Activated CD4-positive, alpha-beta T cell treated with anti-CD3 and anti-CD28 coated beads, Interleukin-2, amount 50 U/mL, for 1 hour (primary cell): ENCODE results near the gene HMGB2.
A peak's percentile ranks its signal among the peaks of the same experiment; 100 is the strongest.

ENCODE experiments used
- DNase-seq: peaks from one replicate; pipeline ENCODE4 v3.0.0-alpha.2; 2020

The HMGB2 gene

DNA sequence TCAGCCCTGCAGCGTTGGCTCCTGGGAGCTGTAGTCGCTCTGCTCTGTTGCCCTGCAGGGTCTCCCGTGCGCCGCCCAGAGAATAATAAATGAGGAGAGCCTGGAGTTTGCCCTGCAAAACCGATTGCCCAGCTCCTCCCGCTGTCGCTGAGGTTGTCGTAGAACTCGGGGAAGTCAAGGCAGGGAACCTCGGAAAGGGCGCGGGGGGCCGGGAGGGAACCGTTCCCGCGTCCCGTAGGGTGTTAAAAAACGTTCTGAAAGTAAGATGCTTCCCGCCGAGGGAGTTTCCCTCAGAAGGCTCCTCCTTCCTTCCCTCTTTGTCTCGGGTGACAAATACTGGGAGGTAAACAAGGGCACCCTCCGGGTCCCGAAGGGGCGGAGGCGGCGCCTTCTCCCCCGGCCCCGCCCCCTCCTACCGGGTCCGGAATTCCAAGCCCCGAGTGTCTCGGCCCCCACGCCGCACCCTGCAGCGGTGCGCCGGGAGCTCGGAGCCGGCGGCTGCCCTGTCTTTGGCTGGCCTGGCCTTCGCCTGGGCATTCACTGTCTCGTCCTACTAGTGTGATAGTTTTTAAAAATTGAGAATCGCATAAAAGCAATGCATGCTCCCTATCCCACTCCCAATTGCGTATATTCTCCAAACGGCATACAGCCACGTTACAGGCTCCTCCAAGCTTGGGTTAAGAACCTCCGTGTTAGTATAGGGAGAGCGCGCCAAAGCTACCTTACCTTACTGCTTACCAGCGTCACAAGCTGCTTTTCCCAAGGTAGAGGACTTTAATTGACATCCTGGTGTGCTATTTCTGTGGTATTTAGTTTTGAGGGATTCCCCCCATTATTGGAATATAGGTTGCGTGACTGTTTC, 964 bp upstream of the HMGB2 start:
- DNase-seq = no peak

DNA sequence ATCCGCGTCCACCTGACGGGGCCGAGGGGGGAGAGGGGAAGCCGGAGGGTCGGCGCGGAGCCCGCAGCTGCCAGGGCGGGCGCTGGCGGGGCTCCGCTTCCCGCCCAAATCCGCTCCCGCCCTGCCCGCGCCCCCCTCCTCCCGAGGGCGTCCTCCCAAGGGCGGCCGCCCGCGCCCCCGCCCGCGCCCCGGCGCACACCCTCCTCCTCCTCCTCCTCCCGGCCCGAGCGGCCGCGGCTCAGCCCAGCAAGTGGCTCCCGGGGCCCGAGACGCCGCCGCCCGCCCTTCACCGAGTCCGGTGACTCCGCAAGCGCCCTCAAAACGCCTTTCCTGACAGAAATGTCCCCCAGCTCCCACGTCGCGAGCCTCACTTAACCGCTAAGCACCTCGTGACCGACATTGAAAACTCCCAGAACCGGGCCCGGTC, 487 bp downstream of the HMGB2 start:
- DNase-seq = peak; percentile 29

DNA sequence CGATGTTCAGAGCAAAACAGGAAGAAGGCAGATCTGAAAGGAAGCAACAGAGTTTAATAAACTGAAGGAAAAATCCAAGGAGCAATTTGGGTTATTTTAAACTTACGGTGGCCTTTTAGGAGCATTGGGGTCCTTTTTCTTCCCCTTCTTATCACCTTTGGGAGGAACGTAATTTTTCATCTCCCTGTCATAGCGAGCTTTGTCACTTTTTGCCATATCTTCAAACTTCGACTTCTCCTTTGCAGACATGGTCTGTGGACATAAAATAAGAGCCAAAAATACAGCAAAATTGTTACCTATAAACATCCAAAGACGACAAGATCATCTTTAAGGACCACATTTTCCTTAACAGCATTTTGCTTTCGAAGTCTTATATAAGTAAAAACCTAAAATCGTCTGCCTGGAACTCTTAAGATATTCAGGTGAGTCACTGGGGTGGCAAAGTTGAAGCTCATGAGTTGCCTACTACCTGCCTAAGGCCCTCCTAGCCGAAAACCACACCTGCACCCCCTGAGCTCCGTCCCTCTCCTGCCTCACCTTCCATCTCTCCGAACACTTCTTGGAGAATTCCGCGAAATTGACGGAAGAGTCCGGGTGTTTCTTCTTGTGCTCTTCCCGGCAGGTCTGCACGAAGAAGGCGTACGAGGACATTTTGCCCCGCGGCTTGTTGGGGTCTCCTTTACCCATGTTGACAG, 1.0 kb downstream of the HMGB2 start:
- DNase-seq = no peak

DNA sequence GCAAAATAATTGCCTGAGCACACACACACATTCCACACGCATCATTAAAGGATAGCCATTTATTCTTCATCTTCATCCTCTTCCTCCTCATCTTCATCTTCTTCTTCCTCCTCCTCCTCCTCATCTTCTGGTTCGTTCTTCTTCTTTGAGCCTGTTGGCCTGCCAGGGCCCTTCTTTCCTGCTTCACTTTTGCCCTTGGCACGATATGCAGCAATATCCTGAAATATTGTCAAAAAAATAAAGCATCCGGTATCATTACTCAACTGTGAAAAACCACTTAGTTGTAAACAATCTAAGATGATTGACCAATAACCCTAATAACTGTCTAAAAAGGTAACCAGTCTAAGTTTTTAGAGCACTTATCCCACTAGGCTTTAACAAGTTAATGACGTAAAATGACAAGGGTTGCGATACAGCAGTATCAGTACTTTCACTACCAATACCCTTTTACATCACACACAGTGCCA, 2.1 kb downstream of the HMGB2 start:
- no peak for DNase-seq

DNA sequence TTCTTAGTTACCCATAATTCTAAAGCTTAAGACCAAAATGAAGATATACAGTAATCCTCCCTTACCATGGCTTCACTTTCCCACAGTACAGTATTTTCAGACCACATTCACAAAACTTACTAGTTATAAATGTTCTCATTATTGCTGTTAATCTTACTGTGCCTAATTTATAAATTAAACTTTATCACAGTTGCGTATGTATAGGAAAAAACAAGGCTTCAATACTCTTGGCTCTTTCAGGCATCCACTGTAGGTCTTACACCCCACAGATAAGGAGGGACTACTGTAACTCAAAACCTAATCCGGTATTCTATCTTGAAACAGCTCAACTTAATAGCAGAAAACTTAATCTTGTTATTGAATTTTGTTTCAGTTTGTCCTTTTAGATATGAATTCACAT, 3.6 kb downstream of the HMGB2 start:
- no peak for DNase-seq

DNA sequence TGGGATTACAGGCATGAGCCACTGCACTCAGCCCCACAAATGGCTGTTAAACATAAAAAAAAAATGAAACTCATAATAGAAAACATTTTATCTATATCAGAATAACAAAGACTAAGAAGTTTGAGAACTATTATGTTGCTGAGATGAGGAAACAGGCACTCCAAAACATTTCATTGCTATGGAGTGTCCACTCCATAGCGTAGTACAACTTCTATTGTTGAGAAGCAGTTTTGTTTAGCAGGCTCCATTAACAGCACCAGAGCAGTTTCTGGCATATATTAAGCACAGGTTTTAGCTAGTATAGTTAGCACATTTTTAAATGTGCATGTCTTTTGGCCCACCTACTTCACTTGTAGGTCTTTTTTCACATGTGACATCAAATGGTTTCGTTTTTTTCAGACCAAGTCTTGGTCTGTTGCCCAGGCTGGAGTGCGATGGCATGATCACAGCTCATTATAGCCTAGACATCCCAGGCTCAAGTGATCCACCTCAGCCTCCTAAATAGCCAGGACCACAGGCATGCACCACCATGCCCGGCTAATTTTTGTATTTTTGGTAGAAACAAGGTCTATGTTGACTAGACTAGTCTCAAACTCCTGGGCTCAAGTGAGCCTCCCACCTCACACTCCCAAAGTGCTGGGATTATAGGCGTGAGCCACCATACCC, 5.8 kb downstream of the HMGB2 start:
- no peak for DNase-seq

DNA sequence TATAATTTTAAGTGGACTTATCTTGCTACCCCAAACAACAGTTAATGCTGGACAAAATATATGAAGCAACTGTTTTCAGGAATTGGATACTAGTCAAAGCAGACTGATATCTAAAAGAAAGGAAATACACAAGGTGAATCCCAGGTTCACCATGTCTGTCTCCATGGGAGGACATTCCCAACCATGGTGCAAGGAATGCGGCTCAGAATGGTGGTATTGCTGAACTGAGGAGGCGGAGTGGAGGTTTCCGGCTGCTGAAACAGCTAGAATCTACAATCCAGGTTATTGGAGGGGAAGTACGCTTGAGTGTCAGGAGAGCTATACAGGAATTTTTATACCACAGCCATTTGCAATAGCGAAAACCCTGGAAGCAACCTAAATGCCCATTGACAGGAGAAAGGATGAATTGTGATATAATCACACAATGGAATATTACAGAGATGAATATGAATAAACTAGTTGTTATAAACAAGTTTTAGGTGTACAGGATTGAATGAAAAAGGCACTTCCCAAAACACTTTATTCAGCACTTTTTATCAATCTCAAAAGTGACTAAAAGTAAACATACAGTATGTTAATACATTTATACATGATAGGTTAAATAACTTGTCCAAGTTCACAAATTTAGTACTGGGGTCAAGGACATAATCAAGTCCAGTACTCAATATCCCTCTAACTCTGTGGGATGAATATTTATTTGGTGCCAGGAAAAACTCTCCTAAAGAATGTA, 9.0 kb downstream of the HMGB2 start:
- DNase-seq = no peak

DNA sequence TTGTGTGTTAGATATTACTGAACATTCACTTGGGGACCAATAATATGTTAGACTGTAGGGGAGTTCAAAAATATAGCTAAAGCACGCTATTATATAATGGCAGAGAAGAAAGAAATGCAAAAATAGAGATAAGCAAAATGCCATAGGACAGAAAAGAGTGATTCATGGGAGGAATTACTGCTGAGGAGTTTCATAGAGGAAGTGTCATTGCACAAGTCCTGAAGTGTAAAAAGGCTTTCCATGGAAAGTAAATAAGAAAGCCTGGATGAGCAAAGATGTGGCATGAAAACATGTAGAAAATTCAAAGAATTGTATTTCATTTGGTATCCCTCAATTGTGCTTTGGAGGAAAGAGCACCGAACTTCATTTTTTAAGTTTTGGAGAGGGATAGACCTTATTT, 14.5 kb downstream of the HMGB2 start:
- no peak for DNase-seq

DNA sequence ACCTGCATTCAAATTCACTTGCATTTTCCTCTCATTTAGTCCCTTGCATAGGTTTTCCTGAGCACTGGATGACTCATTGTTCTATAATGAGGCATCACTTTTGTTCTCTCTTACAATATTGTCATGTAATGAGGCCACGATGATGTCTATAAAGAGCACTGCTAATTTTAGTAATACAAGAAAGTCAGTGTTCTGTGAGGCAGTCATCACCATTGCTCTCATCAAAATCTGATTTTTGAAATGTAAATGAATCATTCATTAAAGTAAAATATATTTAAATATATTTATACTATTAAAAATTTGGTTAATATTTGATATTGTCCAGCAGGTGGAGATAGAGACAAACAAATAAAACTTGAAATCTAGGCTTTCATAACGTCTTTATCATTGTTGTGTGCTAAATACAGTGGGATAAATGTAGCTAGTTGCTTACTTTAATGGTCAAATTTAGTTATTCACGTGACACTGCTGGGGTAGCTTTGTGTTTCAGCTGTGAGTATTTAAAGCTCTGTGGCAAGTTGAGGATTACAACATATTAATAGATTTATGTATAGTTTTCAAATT, 15.4 kb downstream of the HMGB2 start:
- no peak for DNase-seq

DNA sequence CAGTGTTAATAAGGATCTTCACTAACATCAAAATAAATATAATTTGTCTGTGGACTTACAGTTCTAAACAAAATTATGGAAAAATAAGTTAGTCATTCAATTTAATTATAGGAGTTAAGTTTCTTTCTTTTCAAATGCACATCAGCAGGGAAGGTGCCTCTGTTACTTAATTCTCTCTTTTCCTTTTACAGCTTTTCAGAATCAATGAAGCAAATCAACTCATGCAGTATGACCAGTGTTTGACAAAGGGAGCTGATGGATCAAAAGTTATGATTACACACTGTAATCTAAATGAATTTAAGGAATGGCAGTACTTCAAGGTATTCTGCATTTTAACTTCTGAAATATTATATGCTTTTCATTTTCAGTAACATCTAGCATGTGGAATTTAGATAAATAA, 15.9 kb downstream of the HMGB2 start:
- DNase-seq = no peak

DNA sequence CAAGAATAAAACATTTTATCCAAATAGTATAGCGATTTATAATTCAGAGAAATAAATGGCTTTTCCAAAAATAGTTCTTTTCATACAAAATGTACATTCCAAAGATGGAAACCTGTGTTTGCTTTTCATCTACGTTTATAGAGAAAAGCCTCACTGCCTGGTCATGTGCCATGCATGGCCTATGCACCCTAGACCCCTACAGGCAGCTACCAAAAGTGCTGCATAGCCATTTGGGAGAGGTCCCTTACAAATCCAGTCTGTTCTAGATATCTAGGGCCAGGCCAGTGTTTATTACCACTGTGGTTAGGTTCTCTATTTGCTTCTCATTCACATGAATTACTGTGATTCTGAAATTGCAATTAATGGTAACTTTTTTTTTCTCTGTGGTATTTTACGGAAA, 17.2 kb downstream of the HMGB2 start:
- no peak for DNase-seq

DNA sequence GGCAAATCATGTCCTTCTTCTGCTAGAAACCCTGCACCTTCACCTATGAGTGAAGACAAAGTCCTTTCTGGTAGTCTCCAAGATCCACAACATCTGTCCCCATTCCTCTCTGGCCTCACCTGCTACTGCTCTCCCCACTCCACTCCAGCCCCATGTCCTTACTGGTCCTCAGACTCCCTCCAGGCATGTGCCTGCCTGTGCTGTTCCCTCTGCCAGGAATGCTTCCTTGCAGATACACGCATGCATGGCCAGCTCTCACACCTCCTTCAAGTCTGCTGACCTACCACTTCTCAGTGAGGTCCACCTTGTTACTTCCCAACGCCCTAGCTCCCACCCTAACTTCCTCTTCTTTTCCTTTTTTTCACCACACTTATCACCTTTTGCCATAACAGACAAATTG, 18.1 kb downstream of the HMGB2 start:
- no peak for DNase-seq

DNA sequence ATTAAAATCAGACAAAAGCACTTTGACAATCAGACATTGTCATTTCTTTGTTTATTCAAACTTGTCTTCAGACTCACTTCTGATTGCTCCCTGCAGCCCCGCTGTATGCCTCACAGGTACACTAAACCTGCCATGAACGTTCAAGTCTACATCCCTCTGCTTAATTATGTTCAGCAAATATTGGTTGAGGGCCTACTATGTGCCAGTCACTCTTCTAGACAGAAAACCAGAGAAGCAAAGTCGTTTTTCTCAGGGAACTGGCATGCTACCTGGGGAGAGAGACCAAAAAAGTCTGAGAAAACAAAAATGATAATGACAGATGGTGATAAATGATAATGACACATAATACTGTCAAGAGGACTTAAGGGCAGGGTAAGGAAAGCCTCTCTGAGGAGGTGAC, 19.4 kb downstream of the HMGB2 start:
- DNase-seq = no peak

DNA sequence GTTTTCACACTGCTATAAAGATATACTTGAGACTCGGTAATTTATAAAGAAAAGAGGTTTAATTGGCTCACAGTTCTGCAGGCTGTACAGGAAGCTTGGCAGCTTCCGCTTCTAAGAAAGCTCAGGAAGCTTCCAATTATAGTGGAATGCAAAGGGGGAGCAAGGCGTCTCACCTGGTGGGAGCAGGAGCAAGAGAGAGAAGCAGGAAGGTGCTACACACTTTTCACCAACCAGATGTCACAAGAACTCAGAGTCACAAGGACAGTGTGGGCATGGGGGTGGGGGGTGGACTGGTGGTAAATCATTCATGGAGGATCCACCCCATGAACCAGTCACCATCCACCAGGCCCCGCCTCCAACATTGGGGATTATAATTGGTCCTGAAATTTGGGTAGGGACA, 22.8 kb downstream of the HMGB2 start:
- DNase-seq = no peak

DNA sequence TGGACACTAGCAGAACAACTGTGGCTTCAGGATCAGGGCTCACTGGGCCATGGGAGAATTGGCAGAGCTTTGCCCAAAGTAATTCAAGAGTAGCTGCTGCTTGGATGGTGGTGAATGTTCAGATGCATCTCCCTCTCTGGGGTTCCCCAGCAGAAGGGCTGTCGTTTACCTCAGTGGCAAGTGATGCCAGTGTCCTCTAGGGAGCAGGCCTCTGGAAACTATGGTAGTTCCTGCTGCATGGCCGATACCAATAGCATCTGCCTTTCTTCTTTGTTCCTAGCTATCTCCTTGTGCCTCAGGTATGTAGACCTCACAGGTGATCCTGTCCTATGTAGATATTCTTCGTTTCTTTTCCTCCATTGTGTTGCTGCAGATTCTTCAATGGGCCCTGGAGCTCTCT, 26.4 kb downstream of the HMGB2 start:
- no peak for DNase-seq

DNA sequence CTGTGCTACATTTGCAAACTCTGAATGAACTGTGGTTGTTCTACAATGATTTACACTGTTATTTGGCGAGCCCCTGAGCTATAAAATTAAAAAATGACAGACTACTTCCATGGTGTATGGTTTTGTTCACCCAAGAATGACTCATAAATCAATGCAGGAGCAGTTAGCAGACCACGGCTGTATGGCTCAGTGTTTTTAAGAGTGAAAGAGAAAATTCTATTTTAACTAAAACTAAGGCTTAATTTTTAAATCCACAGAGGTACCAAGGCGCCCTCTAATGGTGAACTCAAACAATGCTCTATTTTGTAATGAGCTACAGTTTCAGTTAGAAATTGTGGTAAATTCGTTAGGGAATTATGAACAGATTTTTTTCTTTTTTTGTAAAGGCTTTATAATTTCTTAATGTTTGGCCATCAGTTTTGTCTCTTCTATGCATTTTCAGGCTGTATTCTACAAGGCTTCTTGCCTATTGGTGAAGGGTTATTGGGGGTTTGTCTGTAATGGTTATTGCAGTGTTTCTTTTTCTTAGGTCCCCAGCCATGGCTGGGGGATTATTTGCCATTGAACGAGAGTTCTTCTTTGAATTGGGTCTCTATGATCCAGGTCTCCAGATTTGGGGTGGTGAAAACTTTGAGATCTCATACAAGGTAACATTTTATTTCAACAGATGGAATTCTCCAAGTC, 32.5 kb downstream of the HMGB2 start:
- DNase-seq = no peak

DNA sequence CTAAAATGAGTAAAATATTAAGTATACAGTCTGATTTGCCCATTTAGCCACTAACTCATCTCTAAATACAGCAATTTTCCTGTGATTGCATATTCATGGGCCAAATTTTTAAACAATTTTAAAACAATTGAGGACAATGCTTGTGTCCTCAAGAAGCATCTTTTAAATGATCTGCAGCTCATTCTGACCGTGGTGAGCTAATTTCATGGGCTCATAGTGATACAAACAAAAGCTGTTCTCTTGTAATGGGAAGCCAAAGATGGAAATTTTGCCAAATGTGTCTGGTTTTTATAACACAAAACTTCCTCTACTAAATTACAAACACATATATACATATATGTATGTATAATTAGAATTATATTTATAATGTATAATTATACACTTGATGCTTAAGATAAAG, 39.7 kb downstream of the HMGB2 start:
- no peak for DNase-seq

DNA sequence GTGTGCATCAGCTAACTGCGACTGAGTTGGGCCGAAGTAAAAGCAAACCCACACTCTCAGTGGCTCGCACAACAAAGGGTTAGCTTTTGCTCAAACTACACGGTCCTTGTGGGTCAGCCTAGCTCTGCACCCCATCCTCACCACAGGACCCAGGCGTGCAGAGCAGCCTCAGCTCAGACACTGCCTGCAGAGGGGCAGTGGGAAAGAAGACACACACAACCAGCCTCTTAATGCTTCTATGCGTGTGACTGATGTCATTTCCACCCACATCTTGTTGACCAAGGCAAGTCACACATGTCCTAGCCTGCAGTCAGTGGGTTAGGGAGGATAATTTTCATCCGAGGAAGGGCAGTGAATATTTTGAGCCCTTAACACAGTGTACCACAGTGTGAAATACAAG, 40.5 kb downstream of the HMGB2 start:
- DNase-seq = no peak

DNA sequence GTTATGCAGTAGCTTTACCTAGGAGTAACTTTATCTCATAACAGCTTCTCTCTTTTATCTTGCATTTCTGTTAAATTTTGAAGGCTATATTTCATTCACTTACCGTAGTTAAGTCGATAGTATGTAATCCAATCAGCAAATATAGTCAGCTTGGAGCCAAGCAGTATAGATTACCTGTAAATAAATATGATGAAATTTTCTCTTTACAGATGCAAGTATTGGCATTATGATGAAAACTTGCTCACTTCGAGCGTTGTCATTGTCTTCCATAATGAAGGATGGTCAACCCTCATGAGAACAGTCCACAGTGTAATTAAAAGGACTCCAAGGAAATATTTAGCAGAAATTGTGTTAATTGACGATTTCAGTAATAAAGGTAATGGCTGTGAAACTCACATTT, 42.3 kb downstream of the HMGB2 start:
- no peak for DNase-seq

DNA sequence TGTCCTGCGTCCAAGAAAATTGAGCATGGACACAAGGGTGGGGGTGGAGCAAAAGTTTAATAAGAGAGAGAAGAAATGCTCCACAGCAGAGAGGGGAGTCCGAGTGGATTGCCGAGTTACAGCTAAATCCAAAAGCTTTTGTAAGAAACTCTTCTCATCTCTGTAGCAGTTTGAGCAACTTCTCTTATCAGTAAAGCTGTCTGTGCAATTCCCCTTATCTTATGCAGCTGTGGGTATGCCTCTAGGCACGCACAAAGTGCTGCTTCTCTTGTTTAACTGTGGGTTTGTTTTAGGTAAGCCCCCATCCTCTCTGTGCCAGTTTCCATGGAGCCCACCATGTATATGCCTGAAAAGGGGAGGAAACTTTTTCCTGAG, 44.8 kb downstream of the HMGB2 start:
- no peak for DNase-seq

DNA sequence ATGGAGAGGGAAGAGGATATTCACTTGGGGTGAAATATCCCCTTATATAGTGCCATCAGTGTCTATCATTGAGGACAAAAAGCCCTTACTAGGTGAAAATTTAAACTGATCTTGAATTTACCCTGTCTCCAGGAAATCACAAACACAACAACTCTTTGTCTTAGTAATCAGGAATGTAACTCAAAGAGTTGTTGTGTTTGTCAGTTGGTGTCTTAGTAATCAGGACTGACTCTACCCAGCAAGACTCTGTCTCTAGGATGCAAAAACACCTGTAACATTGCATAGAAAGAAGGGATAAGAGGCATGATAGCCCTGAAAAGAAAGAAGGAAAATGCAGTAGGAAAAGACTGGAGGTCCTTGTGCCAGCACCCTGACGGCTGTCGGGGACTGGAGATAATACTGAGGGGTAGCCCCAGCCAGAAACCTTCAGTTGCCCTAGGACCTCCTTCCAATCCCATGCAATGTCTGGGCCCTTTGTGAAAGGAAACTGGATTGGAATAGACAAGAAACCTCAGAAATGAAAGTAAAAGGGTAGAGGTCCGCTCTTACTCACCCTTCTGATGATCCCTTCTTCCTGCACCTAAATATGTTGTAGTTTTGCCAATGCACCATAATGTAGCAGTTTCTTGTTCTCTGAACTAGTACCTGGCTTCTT, 45.3 kb downstream of the HMGB2 start:
- DNase-seq = no peak

DNA sequence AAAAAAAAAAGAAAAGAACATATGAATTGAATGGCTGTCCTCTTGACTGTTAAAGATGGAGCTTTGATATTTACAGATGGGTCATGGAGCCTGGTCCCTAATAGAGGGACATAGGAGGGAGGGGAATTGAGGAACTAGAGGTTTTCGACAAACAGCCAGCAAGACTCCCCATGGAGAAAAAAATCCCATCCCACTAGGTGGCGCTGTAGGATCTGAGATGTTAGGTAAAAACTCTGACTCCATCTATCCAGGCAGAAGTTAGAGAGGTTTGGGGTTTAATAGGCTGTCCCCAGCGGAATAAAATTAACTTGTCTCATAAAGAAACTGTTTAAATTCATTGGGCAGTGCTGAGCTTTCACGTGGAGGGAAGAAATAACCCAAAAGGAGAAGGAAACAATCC, 45.9 kb downstream of the HMGB2 start:
- peak; percentile 68 for DNase-seq
